CD8-positive, alpha-beta memory T cell (primary cell): Measurements from ENCODE around the gene IQCE. TPM values are rescaled to one million over a fixed set of nuclear protein-coding genes. Genes with fewer than 3 reads are reported as not detected.
"Not testable (repeated sequence)": the region's sequence is repeated elsewhere in the genome, so short reads cannot be mapped to it uniquely, and the experiment has no call there.

Experiments used
- CTCF ChIA-PET: fragments of 350-600 bp; sonication (Branson Sonifier 250); formaldehyde crosslinking; loops from one replicate; lab custom pipeline; 2021; ENCODE audit warnings: antibody characterized with exemption; lab: Charles Lee
- POLR2A ChIA-PET: fragments of 350-600 bp; sonication (Branson Sonifier 250); formaldehyde crosslinking; loops from one replicate; lab custom pipeline; 2021; ENCODE audit warnings: antibody characterized with exemption; lab: Charles Lee
- DNase-seq, 5 donors: peaks; one replicate each; pipeline versions ENCODE4 v3.0.0 to v3.0.0-alpha.2; 2020 to 2022; ENCODE audit warnings: mixed read lengths in 1 of 5
- H3K27ac ChIP-seq: one replicate; pipeline ENCODE4 v1.7.0; 2013; ENCODE audit warnings: low read depth, mild to moderate bottlenecking, low read length, moderate library complexity
- H3K27me3 ChIP-seq: 2 replicates; pipeline ENCODE4 v1.7.0; 2013; ENCODE audit warnings: low read length, mild to moderate bottlenecking; ENCODE audit not compliant: insufficient read depth, poor library complexity, severe bottlenecking
- H3K36me3 ChIP-seq: 2 replicates; pipeline ENCODE4 v1.7.0; 2013; ENCODE audit warnings: mild to moderate bottlenecking, low read length, moderate library complexity; ENCODE audit not compliant: insufficient read depth
- H3K4me1 ChIP-seq: 2 replicates; pipeline ENCODE4 v1.7.0; 2013; ENCODE audit warnings: mild to moderate bottlenecking, low read length, moderate library complexity; ENCODE audit not compliant: insufficient read depth
- H3K4me3 ChIP-seq: 2 replicates; pipeline ENCODE4 v1.7.0; 2013; ENCODE audit warnings: mild to moderate bottlenecking, low read length
- H3K9me3 ChIP-seq: 2 replicates; pipeline ENCODE4 v1.7.0; 2013; ENCODE audit warnings: mild to moderate bottlenecking, low read length
- H3K27ac Mint-ChIP-seq, 8 donors: one replicate each; pipeline ENCODE4 v1.8.0; 2020 to 2021; ENCODE audit warnings: mixed read lengths in 8 of 8, mild to moderate bottlenecking in 6 of 8, inconsistent platforms in 3 of 8, moderate library complexity in 3 of 8
- H3K27me3 Mint-ChIP-seq, 2 donors: one replicate each; pipeline ENCODE4 v1.8.0; 2020 to 2021; ENCODE audit warnings: mixed read lengths in 2 of 2, mild to moderate bottlenecking in 1 of 2, moderate library complexity in 1 of 2
- H3K36me3 Mint-ChIP-seq, 3 donors: one replicate each; pipeline ENCODE4 v1.8.0; 2020 to 2021; ENCODE audit warnings: mixed read lengths in 3 of 3, inconsistent platforms in 1 of 3, mild to moderate bottlenecking in 1 of 3
- H3K4me1 Mint-ChIP-seq, 3 donors: one replicate each; pipeline ENCODE4 v1.8.0; 2020 to 2021; ENCODE audit warnings: mixed read lengths in 3 of 3, inconsistent platforms in 1 of 3, mild to moderate bottlenecking in 1 of 3
- H3K4me3 Mint-ChIP-seq, 7 donors: one replicate each; pipeline ENCODE4 v1.8.0; 2020 to 2021; ENCODE audit warnings: mixed read lengths in 7 of 7, mild to moderate bottlenecking in 6 of 7, moderate library complexity in 4 of 7, inconsistent platforms in 2 of 7
- H3K9me3 Mint-ChIP-seq, 5 donors: one replicate each; pipeline ENCODE4 v1.8.0; 2020 to 2022; ENCODE audit warnings: mixed read lengths in 5 of 5, mild to moderate bottlenecking in 3 of 5, moderate library complexity in 2 of 5, inconsistent platforms in 1 of 5
- polyA plus RNA-seq: library from polyadenylated mRNA; unstranded; fragments of 300-500 nt; fragmentation: Illumina TruSeq; gene quantifications from one replicate; pipeline ENCODE4 v1.2.3, GENCODE V29; 2021
- total RNA-seq, 2 experiments: library from RNA; stranded (reverse); gene quantifications; one replicate each; pipeline ENCODE4 v1.2.3, GENCODE V29; 2021

Gene IQCE
- total and polyA plus RNA-seq, 3 experiments from 2014 or later, result 4.1 to 10.4 (median 9.6) TPM

DNA sequence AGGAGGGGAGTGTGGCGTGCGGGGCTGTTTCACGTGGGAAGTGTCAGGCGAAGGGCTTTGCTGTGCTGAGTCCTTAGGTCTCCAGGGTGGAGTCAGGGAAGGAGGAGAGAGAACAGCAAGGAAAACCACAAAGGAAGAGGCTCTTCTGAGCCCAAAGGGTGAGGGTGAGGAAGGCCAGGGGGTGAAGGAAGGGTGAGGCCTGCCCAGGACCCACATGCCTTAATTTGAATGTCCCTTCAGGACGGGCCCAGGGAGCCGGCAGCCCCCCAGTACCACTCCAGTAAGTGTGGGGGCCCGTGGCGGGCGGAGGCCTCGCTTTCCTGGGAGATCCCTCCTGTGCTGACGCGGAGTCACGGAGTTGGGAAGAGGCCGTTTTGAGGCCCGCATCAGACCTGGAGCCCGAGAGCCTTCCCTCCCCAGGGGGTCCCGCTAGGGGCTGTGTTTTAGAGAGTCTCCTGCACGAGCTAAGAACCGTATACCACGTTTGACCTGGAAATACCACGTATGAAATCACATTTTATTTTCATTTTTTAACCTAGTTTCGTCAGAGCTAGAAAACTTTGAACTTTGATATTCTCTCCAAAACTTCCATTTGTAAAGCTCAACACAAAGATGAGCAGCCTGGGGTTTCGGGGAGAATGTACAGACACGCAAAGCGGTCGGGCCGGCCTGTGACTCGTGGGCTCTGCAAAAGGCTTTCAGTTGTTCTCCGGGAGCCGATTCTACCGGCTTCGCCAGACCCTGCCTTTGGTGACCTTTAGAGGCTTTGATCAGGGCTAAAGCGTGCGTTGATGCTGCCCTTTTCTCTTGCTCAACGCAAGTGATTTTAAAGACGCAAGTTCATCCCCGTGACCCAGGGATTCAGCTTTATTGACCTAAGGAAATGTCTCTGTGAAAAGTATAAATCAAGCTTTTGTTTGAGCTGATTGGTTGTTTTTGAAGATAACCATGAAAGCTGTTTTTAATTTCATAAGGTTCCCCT, 49.4 kb downstream of the IQCE start:
- Mint-ChIP-seq H3K9me3 (no peaks in the 10 kb centered on the region), H3K36me3 (no peaks in the 10 kb centered on the region), H3K4me3 (peak overlapping the region in 1 of 7 donors; percentile 52), H3K27ac (no peak overlapping the region), H3K27me3 (no peaks in the 10 kb centered on the region), H3K4me1 (peaks cover 3 to 9% (median 5%) of the 10 kb centered on the region in 3 donors)
- Histone ChIP-seq H3K4me3 (no peak overlapping the region), H3K27me3 (no peaks in the 10 kb centered on the region), H3K4me1 (peaks cover 4% of the 10 kb centered on the region), H3K36me3 (no peaks in the 10 kb centered on the region), H3K27ac (no peak overlapping the region), H3K9me3 (no peaks in the 10 kb centered on the region)
- CTCF ChIA-PET, result interaction anchor here (0.8 to 1.7 kb wide), 4 partner anchors 23 to 102 kb away, joined by 3 to 8 read pairs (median 4); partner anchors contain the start of gene TTYH3
- POLR2A ChIA-PET, result no interaction called here
- DNase-seq, result no peak

GRCh38 chr7:2608921-2609411, 50.2 kb downstream of the IQCE start:
- no peak overlapping the region for H3K27ac ChIP-seq
- no peaks in the 10 kb centered on the region for H3K36me3 Mint-ChIP-seq
- peak overlapping the region in 6 of 7 donors; percentile 20 to 52 (median 50) for H3K4me3 Mint-ChIP-seq
- peak overlapping the region in 2 of 8 donors; percentile 66 to 70 for H3K27ac Mint-ChIP-seq
- no peak overlapping the region for H3K4me3 ChIP-seq
- H3K27me3 ChIP-seq, result no peaks in the 10 kb centered on the region
- no peaks in the 10 kb centered on the region for H3K27me3 Mint-ChIP-seq
- peaks cover 4% of the 10 kb centered on the region for H3K4me1 ChIP-seq
- CTCF ChIA-PET, result interaction anchor here (0.8 to 1.7 kb wide), 4 partner anchors 22 to 101 kb away, joined by 3 to 8 read pairs (median 4); partner anchors contain the start of gene TTYH3
- no peaks in the 10 kb centered on the region for H3K36me3 ChIP-seq
- peak in 1 of 5 donors; percentile 8 for DNase-seq
- H3K9me3 Mint-ChIP-seq, result no peaks in the 10 kb centered on the region
- POLR2A ChIA-PET, result no interaction called here
- H3K9me3 ChIP-seq, result no peaks in the 10 kb centered on the region
- peaks cover 3 to 9% (median 5%) of the 10 kb centered on the region in 3 donors for H3K4me1 Mint-ChIP-seq

- H3K27ac ChIP-seq, H3K27me3 ChIP-seq, H3K9me3 ChIP-seq, H3K36me3 ChIP-seq, H3K36me3 Mint-ChIP-seq, POLR2A ChIA-PET, DNase-seq, H3K27me3 Mint-ChIP-seq, H3K4me1 Mint-ChIP-seq, H3K4me3 Mint-ChIP-seq, H3K9me3 Mint-ChIP-seq, H3K4me1 ChIP-seq, H3K4me3 ChIP-seq: not testable (repeated sequence)
- CTCF ChIA-PET, result interaction anchor here (1.2 kb wide), 1 partner anchor 62 kb away, joined by 3 read pairs; no protein-coding TSS in a partner anchor
- H3K27ac Mint-ChIP-seq, result peak overlapping the region in 1 of 8 donors; percentile 80
Measured at GRCh38 chr7:2609646-2610045, 50.9 kb downstream of the IQCE start.

GRCh38 chr7:2610466-2610865, 51.7 kb downstream of the IQCE start:
- ChIA-PET CTCF (no interaction called here), POLR2A (no interaction called here)
- DNase-seq, result no peak
- Histone ChIP-seq H3K27me3 (no peaks in the 10 kb centered on the region), H3K9me3 (no peaks in the 10 kb centered on the region), H3K4me1 (peaks cover 4% of the 10 kb centered on the region), H3K36me3 (no peaks in the 10 kb centered on the region), H3K27ac (no peak overlapping the region), H3K4me3 (no peak overlapping the region)
- H3K4me3 Mint-ChIP-seq, result no peak overlapping the region
- no peaks in the 10 kb centered on the region for H3K36me3 Mint-ChIP-seq
- peaks cover 3 to 9% (median 5%) of the 10 kb centered on the region in 3 donors for H3K4me1 Mint-ChIP-seq
- H3K9me3 Mint-ChIP-seq, result no peaks in the 10 kb centered on the region
- no peaks in the 10 kb centered on the region for H3K27me3 Mint-ChIP-seq
- H3K27ac Mint-ChIP-seq, result no peak overlapping the region

DNA sequence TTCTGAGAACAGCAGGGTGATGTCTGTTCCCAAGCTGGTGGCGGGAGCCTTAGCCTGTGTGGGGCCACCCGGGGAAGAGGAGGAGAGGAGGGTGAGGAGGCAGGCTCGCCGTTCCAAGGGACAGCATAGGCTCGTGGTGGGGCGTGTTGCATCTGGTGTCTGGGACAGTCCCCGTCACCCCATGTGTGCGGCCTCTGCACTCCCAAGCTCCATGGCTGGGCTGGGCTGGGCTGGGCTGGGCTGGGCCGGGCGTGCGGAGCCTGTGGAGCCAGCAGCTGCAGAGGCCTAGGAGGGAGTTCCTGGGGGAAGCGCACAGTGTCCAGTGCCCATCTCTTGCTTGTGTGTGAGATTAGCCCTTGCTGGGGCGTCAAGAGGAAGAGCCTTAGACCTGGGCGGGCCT, 52.1 kb downstream of the IQCE start:
- Mint-ChIP-seq H3K4me3 (no peak overlapping the region), H3K4me1 (peaks cover 3 to 9% (median 5%) of the 10 kb centered on the region in 3 donors), H3K9me3 (no peaks in the 10 kb centered on the region), H3K27me3 (no peaks in the 10 kb centered on the region), H3K27ac (no peak overlapping the region), H3K36me3 (no peaks in the 10 kb centered on the region)
- ChIA-PET CTCF (no interaction called here), POLR2A (no interaction called here)
- no peaks in the 10 kb centered on the region for H3K9me3 ChIP-seq
- H3K36me3 ChIP-seq, result no peaks in the 10 kb centered on the region
- H3K27ac ChIP-seq, result no peak overlapping the region
- H3K4me1 ChIP-seq, result peaks cover 4% of the 10 kb centered on the region
- DNase-seq, result no peak
- H3K27me3 ChIP-seq, result no peaks in the 10 kb centered on the region
- H3K4me3 ChIP-seq, result no peak overlapping the region

- H3K4me3 Mint-ChIP-seq, result no peak overlapping the region
- CTCF ChIA-PET, result no interaction called here
Measured at GRCh38 chr7:2611401-2611800, 52.6 kb downstream of the IQCE start.

GRCh38 chr7:2611922-2612321, 53.1 kb downstream of the IQCE start:
- Mint-ChIP-seq H3K4me3 (no peak overlapping the region), H3K4me1 (peaks cover 3 to 9% (median 5%) of the 10 kb centered on the region in 3 donors), H3K27me3 (no peaks in the 10 kb centered on the region), H3K27ac (no peak overlapping the region), H3K36me3 (no peaks in the 10 kb centered on the region), H3K9me3 (no peaks in the 10 kb centered on the region)
- Histone ChIP-seq H3K4me3 (no peak overlapping the region), H3K9me3 (no peaks in the 10 kb centered on the region), H3K4me1 (peaks cover 4% of the 10 kb centered on the region), H3K27ac (no peak overlapping the region), H3K27me3 (no peaks in the 10 kb centered on the region), H3K36me3 (no peaks in the 10 kb centered on the region)
- CTCF ChIA-PET, result interaction anchor here (0.9 kb wide), 1 partner anchor 143 kb away, joined by 3 read pairs; no protein-coding TSS in a partner anchor
- POLR2A ChIA-PET, result no interaction called here
- no peak for DNase-seq

More at GRCh38 chr7:2611401-2611800, 52.6 kb downstream of the IQCE start:
- Mint-ChIP-seq H3K36me3 (no peaks in the 10 kb centered on the region), H3K27ac (peak overlapping the region in 1 of 8 donors; percentile 50), H3K4me1 (peaks cover 3 to 9% (median 5%) of the 10 kb centered on the region in 3 donors), H3K27me3 (no peaks in the 10 kb centered on the region), H3K9me3 (no peaks in the 10 kb centered on the region)
- DNase-seq, result no peak
- Histone ChIP-seq H3K36me3 (no peaks in the 10 kb centered on the region), H3K27ac (no peak overlapping the region), H3K27me3 (no peaks in the 10 kb centered on the region), H3K4me3 (no peak overlapping the region), H3K9me3 (no peaks in the 10 kb centered on the region), H3K4me1 (peaks cover 4% of the 10 kb centered on the region)
- POLR2A ChIA-PET, result no interaction called here
